NCI-H1417 treated with DMSO at 0.1 percent for 48 hours (cell line): ENCODE measurements around the gene OR4A47.
"Not testable (repeated sequence)": the region's sequence is repeated elsewhere in the genome, so short reads cannot be mapped to it uniquely, and the experiment has no call there.

Experiments
- DNase-seq: peaks from one replicate; lab custom pipeline; 2025; lab: John Stamatoyannopoulos, UW

OR4A47 gene, protein sequence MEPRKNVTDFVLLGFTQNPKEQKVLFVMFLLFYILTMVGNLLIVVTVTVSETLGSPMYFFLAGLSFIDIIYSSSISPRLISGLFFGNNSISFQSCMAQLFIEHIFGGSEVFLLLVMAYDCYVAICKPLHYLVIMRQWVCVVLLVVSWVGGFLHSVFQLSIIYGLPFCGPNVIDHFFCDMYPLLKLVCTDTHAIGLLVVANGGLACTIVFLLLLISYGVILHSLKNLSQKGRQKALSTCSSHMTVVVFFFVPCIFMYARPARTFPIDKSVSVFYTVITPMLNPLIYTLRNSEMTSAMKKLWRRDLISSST

DNA sequence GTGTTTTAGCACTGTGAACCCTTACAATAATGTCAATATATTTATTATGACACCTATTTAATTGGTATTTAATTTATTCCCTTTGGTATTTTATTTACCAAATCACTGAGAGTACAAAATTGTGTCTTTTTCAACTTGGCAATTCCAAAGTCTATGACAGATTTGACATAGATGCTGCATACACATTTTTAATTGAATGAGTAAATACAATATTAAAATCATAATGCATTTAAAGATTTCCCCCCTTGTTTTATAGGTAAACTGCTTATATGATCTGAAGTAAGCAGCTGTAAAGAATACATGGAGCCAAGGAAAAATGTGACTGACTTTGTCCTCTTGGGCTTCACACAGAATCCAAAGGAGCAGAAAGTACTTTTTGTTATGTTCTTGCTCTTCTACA is at the start of gene OR4A47:
Gene OR4A47 (plus strand): TSS at position 301 of the 400 bp plus-strand sequence. CDS start 0 bp downstream, at position 301.
- not testable (repeated sequence) for DNase-seq

DNA sequence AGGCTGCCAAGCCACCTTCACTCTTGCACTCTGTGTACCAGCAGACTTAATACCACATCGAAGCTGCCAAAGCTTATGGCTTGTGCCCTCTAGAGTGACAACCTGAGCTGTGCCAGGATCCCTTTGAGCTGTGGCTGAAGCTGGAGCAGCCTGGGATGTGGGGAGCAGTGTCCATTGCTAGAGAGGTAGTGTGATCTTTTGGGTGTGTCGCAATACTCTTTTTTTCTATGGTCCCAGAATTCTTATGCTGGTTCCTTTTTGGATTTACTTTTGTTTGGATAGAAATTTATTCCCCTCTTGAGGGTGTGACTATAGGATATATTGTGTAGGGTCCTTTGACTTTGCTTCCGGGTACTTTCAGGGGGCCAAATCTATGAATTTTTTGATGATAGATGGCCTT is 32.7 kb upstream of the OR4A47 start:
- DNase-seq = not testable (repeated sequence)

DNA sequence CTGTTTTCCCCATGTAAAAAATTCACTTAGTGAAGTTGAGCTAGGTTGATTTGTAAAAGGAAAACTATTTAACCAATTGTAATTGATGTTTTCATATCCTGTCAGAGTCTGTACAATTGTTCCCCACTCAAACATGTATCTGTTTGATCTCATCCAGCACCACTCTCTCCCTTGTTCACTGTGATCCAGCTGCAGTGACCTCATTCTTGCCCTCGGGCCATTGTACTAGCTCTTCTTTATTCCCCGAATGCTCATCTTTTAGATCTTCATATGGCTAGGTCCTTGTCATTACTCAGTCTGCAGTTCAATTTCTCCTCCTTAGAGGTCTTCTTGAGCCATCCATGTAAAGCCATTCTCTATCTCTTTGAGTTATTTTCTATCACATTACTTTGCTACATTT is 14.6 kb upstream of the OR4A47 start:
- DNase-seq = not testable (repeated sequence)

DNA sequence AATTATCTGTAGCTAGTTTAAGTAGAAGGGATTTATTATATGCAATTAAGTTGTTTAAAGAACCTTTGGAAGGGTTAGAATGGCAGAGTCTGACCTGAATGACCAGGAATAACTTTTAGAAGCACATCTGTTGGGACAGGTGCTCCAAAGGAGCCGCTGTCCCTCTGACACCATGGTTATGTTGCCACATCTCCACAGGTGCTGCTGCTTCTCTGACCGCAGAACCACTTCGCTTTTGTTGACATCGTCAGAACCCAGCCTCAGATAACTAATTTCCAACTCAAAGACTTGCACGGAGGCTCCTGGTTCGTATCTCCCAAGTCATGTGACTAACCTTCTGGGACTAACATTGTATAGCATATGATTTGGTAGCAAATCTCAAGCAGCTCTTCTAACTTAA is 13.9 kb upstream of the OR4A47 start:
- not testable (repeated sequence) for DNase-seq

DNA sequence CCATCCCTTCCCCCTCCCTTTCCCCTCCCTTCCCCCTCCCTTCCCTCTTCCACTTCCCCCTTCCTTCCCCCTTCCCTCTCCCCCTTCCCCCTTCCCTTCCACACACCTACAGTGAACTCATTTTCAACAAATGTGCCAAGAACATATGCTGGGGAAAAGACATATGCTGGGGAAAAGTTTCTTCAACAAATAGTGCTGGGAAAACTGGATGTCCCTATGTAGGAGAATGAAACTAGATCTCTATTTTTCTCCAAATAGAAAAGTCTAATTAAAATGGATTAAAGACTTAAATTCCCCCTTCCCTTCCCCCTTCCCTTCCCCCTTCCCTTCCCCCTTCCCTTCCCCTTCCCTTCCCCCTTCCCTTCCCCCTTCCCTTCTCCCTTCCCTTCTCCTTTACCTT is 17.6 kb downstream of the OR4A47 start:
- not testable (repeated sequence) for DNase-seq

DNA sequence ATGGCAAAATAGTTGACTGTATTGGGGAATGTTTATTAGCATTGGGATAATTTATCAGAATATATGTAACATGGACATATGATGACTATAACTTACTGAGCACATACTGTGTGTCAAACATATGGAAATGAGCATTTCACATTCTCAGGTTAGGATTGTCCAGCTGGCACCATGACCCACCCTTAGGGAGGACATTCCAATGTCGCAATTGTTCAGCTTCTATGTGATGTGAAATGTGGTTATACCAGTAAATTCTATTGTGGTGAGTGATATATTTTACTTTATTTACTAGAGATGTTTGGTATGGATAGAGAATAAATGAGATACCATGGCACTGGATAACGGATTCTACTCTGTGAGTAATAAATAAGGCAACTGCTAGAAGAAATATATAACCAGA is 50.4 kb downstream of the OR4A47 start:
- no peak for DNase-seq
